ENCODE measurements around the gene PCDHGA8.

PCDHGA8 gene

GRCh38 chr5:141411575-141411974, 19.1 kb downstream of the PCDHGA8 start (continued):
- TF ChIP-seq ATF2 (tag by site-specific recombination; IDR thresholded peaks at IDR 0.05; ENCODE audit: low read depth) (no peak), ZSCAN30 (tag by site-specific recombination; IDR thresholded peaks at IDR 0.05) (no peak), ZNF26 (tag by site-specific recombination; IDR thresholded peaks at IDR 0.05) (no peak)

- Histone ChIP-seq H3K36me3 (ENCODE audit: control insufficient read depth in 2 of 2, insufficient read depth in 1 of 2, low read length in 2 of 2) (no peaks in the 10 kb centered on the region), H3K9me3 (ENCODE audit: control insufficient read depth, insufficient read depth, low read depth, low read length) (no peaks in the 10 kb centered on the region), H3K4me1 (ENCODE audit: control insufficient read depth, insufficient read depth, low read length) (no peaks in the 10 kb centered on the region), H3K4me3 (ENCODE audit: low read depth, low read length) (no peak within 1 kb of the TSS), H3K27ac (ENCODE audit: extremely low read depth, low read depth, low read length) (no peak within 1 kb of the TSS)
- TF ChIP-seq ZNF155 (tag by site-specific recombination; IDR thresholded peaks at IDR 0.05), result no peak
- no peak for TF ChIP-seq ZNF26 (tag by site-specific recombination; IDR thresholded peaks at IDR 0.05)
- TF ChIP-seq SP7 (tag by site-specific recombination; IDR thresholded peaks at IDR 0.05), result no peak
- no peak for TF ChIP-seq ZNF843 (tag by site-specific recombination; IDR thresholded peaks at IDR 0.05)
- TF ChIP-seq ZNF560 (tag by site-specific recombination; IDR thresholded peaks at IDR 0.05; ENCODE audit: borderline replicate concordance), result no peak
- TF ChIP-seq ZNF670 (tag by site-specific recombination; IDR thresholded peaks at IDR 0.05; ENCODE audit: low read depth), result no peak
- no peak for TF ChIP-seq ZNF354C (tag by site-specific recombination; IDR thresholded peaks at IDR 0.05; ENCODE audit: borderline replicate concordance, low read depth)
- no peak for TF ChIP-seq ZNF600 (tag by site-specific recombination; IDR thresholded peaks at IDR 0.05)
- no peak for TF ChIP-seq ZNF148 (tag by site-specific recombination; IDR thresholded peaks at IDR 0.05; ENCODE audit: borderline replicate concordance)
- TF ChIP-seq ZBTB48 (tag by site-specific recombination; IDR thresholded peaks at IDR 0.05), result no peak
- TF ChIP-seq ZBTB6 (tag by site-specific recombination; IDR thresholded peaks at IDR 0.05), result no peak
- TF ChIP-seq ZNF214 (tag by site-specific recombination; IDR thresholded peaks at IDR 0.05; ENCODE audit: borderline replicate concordance), result no peak
- TF ChIP-seq ZNF114 (tag by site-specific recombination; IDR thresholded peaks at IDR 0.05), result no peak
- ChIA-PET CTCF (interaction anchor here (0.6 to 3.2 kb wide), 15 partner anchors 15 to 364 kb away, joined by 3 to 14 read pairs (median 3); partner anchors contain the start of genes PCDHGA12 and PCDHGB5), POLR2A (no interaction called here)
Observed at GRCh38 chr5:141412854-141413539, 20.6 kb downstream of the PCDHGA8 start, which contains the start of gene PCDHGA10. Gene PCDHGA10, plus strand, starts transcription at chr5:141412987. Its CDS starts 189 bp downstream, at chr5:141413176.
